Bronchial epithelial cell (primary cell): ENCODE data around the gene PRTFDC1. TPM values are rescaled to one million over a fixed set of nuclear protein-coding genes. Genes with fewer than 3 reads are reported as not detected.
A peak's percentile ranks its signal among the peaks of the same experiment; 100 is the strongest.

Experiments used
- DNase-seq: peaks from one replicate; pipeline ENCODE4 v3.0.0-alpha.2; 2010; ENCODE audit warnings: low read depth
- FAIRE-seq: peaks from 2 replicates; lab custom pipeline; 2011; peaks lifted over from hg19 to GRCh38; lab: Jason Lieb, UNC
- H3K27me3 ChIP-seq: 2 replicates; pipeline ENCODE4 v1.5.1; 2011; ENCODE audit warnings: low read length; ENCODE audit not compliant: control insufficient read depth, insufficient read depth
- H3K36me3 ChIP-seq: 2 replicates; pipeline ENCODE4 v1.5.1; 2011; ENCODE audit warnings: low read length; ENCODE audit not compliant: control insufficient read depth, insufficient read depth
- H3K4me3 ChIP-seq: 2 replicates; pipeline ENCODE4 v1.5.1; 2011; ENCODE audit warnings: mild to moderate bottlenecking, low read depth, low read length, control low read depth
- total RNA-seq: library from RNA; depleted of rRNA; stranded (reverse); fragments of >200 nt; gene quantifications from 2 replicates; pipeline ENCODE4 v1.2.1, GENCODE V29; 2014
- TF ChIP-seq, protein P1 (sequence below): IDR thresholded peaks from 2 replicates; pipeline ENCODE4 v1.5.1; 2011; ENCODE audit warnings: mild to moderate bottlenecking, moderate library complexity, low read length, control low read depth, inconsistent platforms; ENCODE audit not compliant: insufficient read depth, severe bottlenecking

Gene PRTFDC1
- total RNA-seq, 1 donor from 2014 or later: 5.5 TPM

DNA sequence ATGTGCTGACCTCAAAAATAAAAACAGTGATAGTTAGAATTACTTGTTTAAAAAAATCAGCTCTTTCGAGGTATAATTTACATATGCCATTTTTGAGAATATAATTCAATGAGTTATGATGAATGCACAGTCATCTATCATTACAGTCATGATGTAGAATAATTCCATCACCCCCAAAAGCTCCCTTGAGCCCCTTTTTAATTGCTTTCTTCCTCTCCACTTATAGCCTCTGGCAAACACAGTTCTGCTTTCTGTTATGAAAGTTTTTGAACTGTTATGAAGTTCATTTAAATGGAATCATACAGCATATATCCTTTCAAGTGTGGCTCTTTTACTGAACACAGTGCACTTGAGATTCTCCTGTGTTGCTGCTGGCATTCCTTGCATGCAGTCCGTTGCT lies 41.4 kb downstream of the PRTFDC1 start:
- no peak for FAIRE-seq
- Histone ChIP-seq H3K27me3 (no peaks in the 10 kb centered on the region), H3K36me3 (no peaks in the 10 kb centered on the region), H3K4me3 (no peak overlapping the region)
- no peak for DNase-seq
- TF ChIP-seq, protein P1, sequence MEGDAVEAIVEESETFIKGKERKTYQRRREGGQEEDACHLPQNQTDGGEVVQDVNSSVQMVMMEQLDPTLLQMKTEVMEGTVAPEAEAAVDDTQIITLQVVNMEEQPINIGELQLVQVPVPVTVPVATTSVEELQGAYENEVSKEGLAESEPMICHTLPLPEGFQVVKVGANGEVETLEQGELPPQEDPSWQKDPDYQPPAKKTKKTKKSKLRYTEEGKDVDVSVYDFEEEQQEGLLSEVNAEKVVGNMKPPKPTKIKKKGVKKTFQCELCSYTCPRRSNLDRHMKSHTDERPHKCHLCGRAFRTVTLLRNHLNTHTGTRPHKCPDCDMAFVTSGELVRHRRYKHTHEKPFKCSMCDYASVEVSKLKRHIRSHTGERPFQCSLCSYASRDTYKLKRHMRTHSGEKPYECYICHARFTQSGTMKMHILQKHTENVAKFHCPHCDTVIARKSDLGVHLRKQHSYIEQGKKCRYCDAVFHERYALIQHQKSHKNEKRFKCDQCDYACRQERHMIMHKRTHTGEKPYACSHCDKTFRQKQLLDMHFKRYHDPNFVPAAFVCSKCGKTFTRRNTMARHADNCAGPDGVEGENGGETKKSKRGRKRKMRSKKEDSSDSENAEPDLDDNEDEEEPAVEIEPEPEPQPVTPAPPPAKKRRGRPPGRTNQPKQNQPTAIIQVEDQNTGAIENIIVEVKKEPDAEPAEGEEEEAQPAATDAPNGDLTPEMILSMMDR: no peak

DNA sequence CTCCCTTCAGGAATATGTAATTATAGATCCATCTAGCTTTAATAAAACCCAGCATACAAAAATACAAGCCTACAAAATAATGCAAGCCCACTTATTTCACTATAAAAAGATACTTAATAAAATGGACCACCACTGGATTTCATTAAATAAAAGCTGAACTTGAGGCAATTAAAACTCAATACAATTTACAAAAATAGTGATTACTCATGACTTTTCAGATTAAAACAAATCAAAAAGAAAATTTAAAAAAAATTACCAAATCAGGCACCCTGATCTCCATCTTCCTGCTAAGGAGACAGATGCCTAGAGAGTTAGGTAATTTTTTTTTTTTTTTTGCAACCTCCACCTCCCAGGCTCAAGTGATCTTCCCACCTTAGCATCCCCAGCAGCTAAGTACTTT lies 41.8 kb downstream of the PRTFDC1 start:
- Histone ChIP-seq H3K27me3 (no peaks in the 10 kb centered on the region), H3K36me3 (no peaks in the 10 kb centered on the region), H3K4me3 (no peak overlapping the region)
- FAIRE-seq (no peak), DNase-seq (no peak)
- TF ChIP-seq, protein P1: no peak

DNA sequence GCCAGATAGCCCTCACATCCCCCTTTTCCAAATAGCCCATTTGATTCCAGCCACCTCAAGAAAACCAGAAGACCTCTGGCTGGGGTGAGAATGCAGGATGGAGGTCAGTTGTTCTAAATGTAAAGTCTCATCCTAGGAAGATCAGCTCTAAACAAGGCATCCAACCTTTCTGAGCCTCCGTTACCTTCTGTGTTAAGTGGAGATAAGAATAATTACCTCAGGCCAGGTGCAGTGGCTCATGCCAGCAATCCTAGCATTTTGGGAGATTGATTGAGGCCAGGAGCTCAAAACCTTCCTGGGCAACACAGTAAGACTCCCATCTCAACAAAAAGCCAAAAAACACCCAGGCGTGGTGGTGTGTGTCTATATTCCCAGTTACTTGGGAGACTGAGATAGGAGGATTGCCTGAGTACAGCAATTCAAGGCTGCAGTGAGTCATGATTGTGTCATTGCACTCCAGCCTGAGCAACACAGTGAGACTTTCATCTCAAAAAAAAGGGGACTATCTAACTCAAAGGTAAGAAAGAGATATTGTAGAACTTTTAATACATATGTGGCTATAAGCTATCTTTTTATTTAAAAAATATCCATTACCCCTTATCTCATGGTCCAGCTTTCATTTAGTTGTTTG lies 43.5 kb downstream of the PRTFDC1 start:
- H3K4me3 ChIP-seq: no peak overlapping the region
- TF ChIP-seq, protein P1: no peak
- no peaks in the 10 kb centered on the region for H3K27me3 ChIP-seq
- FAIRE-seq (no peak), DNase-seq (peak; percentile 94)
- H3K36me3 ChIP-seq: no peaks in the 10 kb centered on the region

DNA sequence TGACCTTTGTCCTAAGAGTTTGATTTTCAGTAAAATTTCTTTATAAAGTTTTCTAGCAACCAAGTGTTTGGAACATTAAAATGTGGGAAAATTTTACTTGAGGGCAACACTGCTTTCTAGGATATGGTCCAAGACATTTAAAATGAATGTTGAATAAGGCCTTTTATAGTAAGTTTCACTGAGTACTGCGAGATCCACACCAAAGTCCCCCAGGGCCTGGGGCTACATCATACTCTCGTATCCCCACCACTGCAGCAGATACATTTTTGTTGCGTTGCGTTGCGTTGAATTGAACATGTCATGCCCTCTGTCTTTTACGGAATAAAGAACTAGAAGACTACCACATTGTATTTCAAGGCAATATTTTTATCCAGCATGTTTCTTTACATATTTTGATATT lies 44.5 kb downstream of the PRTFDC1 start:
- no peak for FAIRE-seq
- H3K4me3 ChIP-seq: no peak overlapping the region

DNA sequence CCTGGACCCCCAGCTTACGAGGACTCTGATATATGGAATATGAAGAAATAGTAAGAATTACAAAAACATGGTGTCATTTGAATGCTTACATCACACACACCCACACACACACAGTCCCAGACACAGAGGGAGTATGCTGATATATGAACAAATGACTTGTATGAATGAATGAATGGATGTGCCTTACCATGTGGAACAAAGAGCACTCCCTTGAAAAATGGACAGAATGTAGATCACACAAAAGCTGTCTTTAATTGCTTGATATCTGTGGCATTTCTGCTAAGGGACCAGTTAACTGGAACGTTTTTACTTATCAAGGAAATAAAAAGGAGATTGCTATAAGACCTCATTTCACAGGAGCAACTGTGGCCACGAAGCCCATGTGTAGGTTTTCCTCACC lies 46.0 kb downstream of the PRTFDC1 start:
- Histone ChIP-seq H3K36me3 (no peaks in the 10 kb centered on the region), H3K27me3 (no peaks in the 10 kb centered on the region), H3K4me3 (no peak overlapping the region)
- FAIRE-seq (no peak), DNase-seq (no peak)
- TF ChIP-seq, protein P1: no peak

More for the DNA sequence above, 44.5 kb downstream of the PRTFDC1 start:
- no peaks in the 10 kb centered on the region for H3K27me3 ChIP-seq
- no peaks in the 10 kb centered on the region for H3K36me3 ChIP-seq
- TF ChIP-seq, protein P1: no peak
- DNase-seq: no peak

DNA sequence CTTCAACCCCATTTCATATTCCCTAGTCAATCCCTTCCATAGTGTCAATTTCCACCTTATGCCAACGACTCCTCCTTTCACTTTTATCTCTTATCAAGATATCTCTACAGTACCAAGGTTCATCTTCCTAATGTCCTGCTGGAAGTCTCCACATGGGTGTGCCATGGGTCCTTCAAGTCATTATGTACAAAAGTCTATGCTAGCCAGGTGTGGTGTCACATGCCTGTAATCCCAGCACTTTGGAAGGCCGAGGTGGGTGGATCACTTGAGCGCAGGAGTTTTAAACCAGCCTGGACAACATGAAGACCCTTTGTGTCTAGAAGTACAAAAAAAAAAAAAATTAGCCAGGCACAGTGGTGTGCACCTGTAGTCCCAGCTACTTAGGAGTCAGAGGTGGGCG lies 47.6 kb downstream of the PRTFDC1 start:
- H3K4me3 ChIP-seq: no peak overlapping the region
- no peak for FAIRE-seq
- TF ChIP-seq, protein P1: no peak
- no peak for DNase-seq
- H3K36me3 ChIP-seq: no peaks in the 10 kb centered on the region
- H3K27me3 ChIP-seq: no peaks in the 10 kb centered on the region
